T-cell (primary cell): ENCODE data around the gene MAPK8. TPM values are rescaled to one million over a fixed set of nuclear protein-coding genes. Genes with fewer than 3 reads are reported as not detected.
A peak's percentile ranks its signal among the peaks of the same experiment; 100 is the strongest.

Experiments
- ATAC-seq, 4 experiments: fragments of 200-7000 bp in 3 of 4; fragments of 150-1000 bp in 1 of 4; cut with Tn5 transposase; replicated peaks in 1 of 4; 1 replicate in 3 of 4; 2 replicates in 1 of 4; pipeline ENCODE4 v1.10.0; 2021; ENCODE audit warnings: moderate library complexity in 3 of 4, mild to moderate bottlenecking in 2 of 4, moderate number of reproducible peaks in 1 of 4
- CTCF ChIA-PET, 2 donors: fragments of 300-600 bp; sonication (Branson Sonifier 250); formaldehyde crosslinking; loops; one replicate each; lab custom pipeline; 2022; ENCODE audit warnings: antibody characterized with exemption in 2 of 2; lab: Charles Lee
- POLR2A ChIA-PET, 2 donors: fragments of 300-600 bp; sonication (Branson Sonifier 250); formaldehyde crosslinking; loops; one replicate each; lab custom pipeline; 2022; ENCODE audit warnings: antibody characterized with exemption in 2 of 2; lab: Charles Lee
- DNase-seq, 35 experiments: peaks; one replicate each; pipeline versions ENCODE4 v3.0.0 to v3.0.0-alpha.2; 2013 to 2023
- H3K27ac ChIP-seq: one replicate; pipeline ENCODE4 v1.5.1; 2013; ENCODE audit warnings: low read length
- H3K27me3 ChIP-seq, 2 experiments: replicated peaks in 1 of 2; 1 replicate in 1 of 2; 2 replicates in 1 of 2; pipeline versions ENCODE4 v1.6.1 to v1.7.0; 2013; ENCODE audit warnings: low read length in 1 of 2, mixed read lengths in 1 of 2; ENCODE audit not compliant: control insufficient read depth in 2 of 2, insufficient read depth in 2 of 2; ENCODE audit errors: extremely low read depth in 1 of 2
- H3K36me3 ChIP-seq, 2 donors: 1 replicate in 1 of 2; 2 replicates in 1 of 2; pipeline versions ENCODE4 v1.6.1 to v1.7.0; 2013; ENCODE audit warnings: low read length in 1 of 2; ENCODE audit not compliant: control insufficient read depth in 2 of 2, insufficient read depth in 1 of 2; ENCODE audit errors: extremely low read depth in 1 of 2
- H3K4me1 ChIP-seq, 2 experiments: 1 replicate in 1 of 2; 2 replicates in 1 of 2; pipeline versions ENCODE4 v1.6.1 to v1.7.0; 2013; ENCODE audit warnings: low read length in 2 of 2, mixed read lengths in 1 of 2; ENCODE audit not compliant: insufficient read depth in 2 of 2, control insufficient read depth in 1 of 2; ENCODE audit errors: extremely low read depth in 1 of 2
- H3K4me3 ChIP-seq, 2 donors: 1 replicate in 1 of 2; 2 replicates in 1 of 2; pipeline versions ENCODE4 v1.5.1 to v1.7.0; 2013; ENCODE audit warnings: mild to moderate bottlenecking in 2 of 2, low read length in 1 of 2, moderate library complexity in 1 of 2; ENCODE audit not compliant: control insufficient read depth in 1 of 2; ENCODE audit errors: extremely low read depth in 1 of 2
- H3K9me3 ChIP-seq: 2 replicates; pipeline ENCODE4 v1.7.0; 2013
- H3K27ac Mint-ChIP-seq, 2 donors: one replicate each; pipeline ENCODE4 v1.8.0; 2020 to 2021; ENCODE audit warnings: mild to moderate bottlenecking in 2 of 2, mixed read lengths in 2 of 2
- H3K27me3 Mint-ChIP-seq, 2 donors: one replicate each; pipeline ENCODE4 v1.8.0; 2021 to 2022; ENCODE audit warnings: mixed read lengths in 2 of 2
- H3K36me3 Mint-ChIP-seq: one replicate; pipeline ENCODE4 v1.8.0; 2021; ENCODE audit warnings: mixed read lengths
- H3K4me1 Mint-ChIP-seq, 3 donors: one replicate each; pipeline ENCODE4 v1.8.0; 2020 to 2022; ENCODE audit warnings: mixed read lengths in 3 of 3, mild to moderate bottlenecking in 1 of 3
- H3K4me3 Mint-ChIP-seq, 3 donors: one replicate each; pipeline ENCODE4 v1.8.0; 2020 to 2022; ENCODE audit warnings: mild to moderate bottlenecking in 3 of 3, mixed read lengths in 3 of 3, moderate library complexity in 3 of 3
- H3K9me3 Mint-ChIP-seq, 3 donors: one replicate each; pipeline ENCODE4 v1.8.0; 2020 to 2022; ENCODE audit warnings: mixed read lengths in 3 of 3
- WGBS: methylation state at CpG from one replicate; pipeline ENCODE4 v1.1.5; 2013; ENCODE audit warnings: missing lambda C conversion rate; ENCODE audit not compliant: insufficient coverage; 5-methylcytosine and 5-hydroxymethylcytosine counted together
- total RNA-seq, 35 experiments: library from RNA in 6 of 35; stranded (reverse) in 6 of 35; fragments of 120-200 nt in 1 of 35; gene quantifications; one replicate each; pipeline versions ENCODE4 v1.2.1 to v1.2.4 and lab custom pipeline; 2013 to 2026

MAPK8 gene
- total RNA-seq, 5 donors from 2014 or later (not counting 1 experiment from before 2014, with no cell fraction given) = 35.7 to 49.7 (median 42.4) TPM

DNA sequence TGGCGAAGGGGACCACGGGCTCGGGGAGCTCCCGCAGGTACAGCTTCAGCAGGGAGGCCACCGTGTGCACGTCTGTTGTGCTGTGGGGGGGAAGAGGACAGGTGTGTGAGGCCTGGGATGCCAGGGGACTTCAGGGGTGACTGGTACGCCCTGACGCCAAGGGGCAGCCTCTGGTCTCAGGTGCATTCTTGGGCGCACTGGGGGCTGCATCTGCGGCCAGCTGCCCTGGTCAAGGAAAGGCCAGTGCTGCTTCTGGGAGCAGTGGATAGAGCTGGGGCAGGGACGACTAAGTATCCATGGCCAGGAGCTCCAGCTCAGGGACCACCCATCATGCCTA lies 148.5 kb downstream of the MAPK8 start:
- ATAC-seq (no peak), DNase-seq (peak in 1 of 35 experiments; percentile 13)
- Histone ChIP-seq H3K27ac (no peak overlapping the region), H3K36me3 (no peaks in the 10 kb centered on the region), H3K27me3 (peaks cover 0 to 37% of the 10 kb centered on the region in 2 experiments), H3K9me3 (no peaks in the 10 kb centered on the region), H3K4me3 (no peak overlapping the region), H3K4me1 (no peaks in the 10 kb centered on the region)
- WGBS = 85% methylated on average over 11 of the region's 11 CpGs
- Mint-ChIP-seq H3K27ac (no peak overlapping the region), H3K9me3 (no peaks in the 10 kb centered on the region), H3K4me1 (no peaks in the 10 kb centered on the region), H3K36me3 (no peaks in the 10 kb centered on the region), H3K4me3 (no peak overlapping the region), H3K27me3 (peaks cover 4 to 6% of the 10 kb centered on the region in 2 donors)
- POLR2A ChIA-PET = no interaction called here
- CTCF ChIA-PET = no interaction called here

DNA sequence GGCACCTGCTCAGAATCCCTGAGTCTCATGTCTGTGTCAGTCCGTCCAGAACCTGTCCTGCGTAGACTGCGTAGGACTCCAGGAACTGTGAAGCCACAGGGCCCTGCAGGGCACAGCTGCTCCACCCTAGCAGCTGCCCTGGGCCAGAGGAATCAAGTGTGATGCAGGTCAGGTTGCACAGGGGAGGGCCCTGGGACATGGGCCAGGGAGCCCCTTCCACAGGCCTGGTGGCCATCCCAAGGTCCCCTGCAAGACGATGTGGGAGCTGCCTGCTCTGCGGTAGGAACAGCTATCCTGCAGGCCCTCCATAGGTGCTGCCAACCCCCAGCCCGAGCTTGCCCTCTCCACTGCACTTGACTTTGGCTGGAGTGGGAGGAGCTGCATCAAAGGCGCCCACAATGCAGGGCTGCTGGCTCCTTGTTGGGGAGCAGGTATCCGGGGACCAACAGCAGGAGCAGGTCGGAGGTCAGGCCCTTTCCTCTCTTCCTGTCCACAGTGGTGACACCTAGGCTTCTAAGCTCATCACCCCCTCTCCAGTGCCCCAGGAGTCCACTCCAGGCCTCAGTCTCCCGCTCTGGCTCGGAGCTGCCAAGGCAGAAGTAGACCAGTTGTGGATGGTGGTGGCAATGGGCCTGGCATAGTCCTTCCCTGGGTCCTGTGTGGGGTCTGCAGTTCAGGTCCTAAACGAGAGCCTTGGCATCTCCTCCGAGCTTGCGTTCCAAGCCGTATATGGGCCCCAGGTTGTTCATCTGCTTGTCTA lies 149.1 kb downstream of the MAPK8 start:
- no peaks in the 10 kb centered on the region for H3K9me3 ChIP-seq
- H3K27me3 Mint-ChIP-seq = peaks cover 4 to 6% of the 10 kb centered on the region in 2 donors
- H3K27me3 ChIP-seq = peaks cover 0 to 37% of the 10 kb centered on the region in 2 experiments
- no peak overlapping the region for H3K4me3 Mint-ChIP-seq
- H3K4me1 ChIP-seq = no peaks in the 10 kb centered on the region
- no peak overlapping the region for H3K27ac ChIP-seq
- ATAC-seq (no peak), DNase-seq (peak in 1 of 35 experiments; percentile 18)
- no peaks in the 10 kb centered on the region for H3K36me3 ChIP-seq
- H3K4me3 ChIP-seq = no peak overlapping the region
- H3K36me3 Mint-ChIP-seq = no peaks in the 10 kb centered on the region
- no peaks in the 10 kb centered on the region for H3K4me1 Mint-ChIP-seq
- ChIA-PET POLR2A (no interaction called here), CTCF (no interaction called here)
- WGBS = 95% methylated on average over 10 of the region's 15 CpGs
- H3K9me3 Mint-ChIP-seq = no peaks in the 10 kb centered on the region
- H3K27ac Mint-ChIP-seq = no peak overlapping the region

DNA sequence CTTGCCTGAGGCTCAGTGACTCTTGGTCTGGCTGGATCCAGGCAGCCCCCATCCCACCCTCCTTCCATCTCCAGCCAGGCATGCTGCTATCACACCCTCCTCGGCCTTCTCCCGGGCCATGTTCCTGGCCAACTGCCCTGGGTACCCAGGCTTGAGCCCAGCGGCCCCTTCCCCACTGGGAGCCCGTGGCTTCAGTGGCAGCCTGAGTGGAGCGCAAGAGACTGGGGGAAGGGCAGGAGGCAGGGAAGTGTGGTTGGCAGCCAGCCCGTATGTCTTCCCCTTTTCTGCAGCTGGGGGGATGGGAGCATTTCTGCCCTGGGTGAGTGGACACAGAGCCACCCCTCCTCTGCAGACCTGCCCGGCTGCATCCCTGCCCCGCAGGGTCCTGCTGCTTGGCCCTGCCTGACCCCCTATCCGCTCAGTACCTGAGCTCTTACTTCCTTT lies 149.9 kb downstream of the MAPK8 start:
- no peak overlapping the region for H3K4me3 ChIP-seq
- H3K27me3 Mint-ChIP-seq = peaks cover 4 to 6% of the 10 kb centered on the region in 2 donors
- ATAC-seq (no peak), DNase-seq (peak in 2 of 35 experiments; percentile 20 to 30)
- no peak overlapping the region for H3K27ac ChIP-seq
- H3K27ac Mint-ChIP-seq = no peak overlapping the region
- H3K9me3 Mint-ChIP-seq = no peaks in the 10 kb centered on the region
- H3K27me3 ChIP-seq = peaks cover 0 to 37% of the 10 kb centered on the region in 2 experiments
- no peaks in the 10 kb centered on the region for H3K36me3 Mint-ChIP-seq
- ChIA-PET POLR2A (no interaction called here), CTCF (no interaction called here)
- 15% methylated on average over 9 of the region's 9 CpGs for WGBS
- no peaks in the 10 kb centered on the region for H3K4me1 Mint-ChIP-seq
- no peaks in the 10 kb centered on the region for H3K4me1 ChIP-seq
- H3K4me3 Mint-ChIP-seq = no peak overlapping the region
- no peaks in the 10 kb centered on the region for H3K36me3 ChIP-seq
- no peaks in the 10 kb centered on the region for H3K9me3 ChIP-seq

DNA sequence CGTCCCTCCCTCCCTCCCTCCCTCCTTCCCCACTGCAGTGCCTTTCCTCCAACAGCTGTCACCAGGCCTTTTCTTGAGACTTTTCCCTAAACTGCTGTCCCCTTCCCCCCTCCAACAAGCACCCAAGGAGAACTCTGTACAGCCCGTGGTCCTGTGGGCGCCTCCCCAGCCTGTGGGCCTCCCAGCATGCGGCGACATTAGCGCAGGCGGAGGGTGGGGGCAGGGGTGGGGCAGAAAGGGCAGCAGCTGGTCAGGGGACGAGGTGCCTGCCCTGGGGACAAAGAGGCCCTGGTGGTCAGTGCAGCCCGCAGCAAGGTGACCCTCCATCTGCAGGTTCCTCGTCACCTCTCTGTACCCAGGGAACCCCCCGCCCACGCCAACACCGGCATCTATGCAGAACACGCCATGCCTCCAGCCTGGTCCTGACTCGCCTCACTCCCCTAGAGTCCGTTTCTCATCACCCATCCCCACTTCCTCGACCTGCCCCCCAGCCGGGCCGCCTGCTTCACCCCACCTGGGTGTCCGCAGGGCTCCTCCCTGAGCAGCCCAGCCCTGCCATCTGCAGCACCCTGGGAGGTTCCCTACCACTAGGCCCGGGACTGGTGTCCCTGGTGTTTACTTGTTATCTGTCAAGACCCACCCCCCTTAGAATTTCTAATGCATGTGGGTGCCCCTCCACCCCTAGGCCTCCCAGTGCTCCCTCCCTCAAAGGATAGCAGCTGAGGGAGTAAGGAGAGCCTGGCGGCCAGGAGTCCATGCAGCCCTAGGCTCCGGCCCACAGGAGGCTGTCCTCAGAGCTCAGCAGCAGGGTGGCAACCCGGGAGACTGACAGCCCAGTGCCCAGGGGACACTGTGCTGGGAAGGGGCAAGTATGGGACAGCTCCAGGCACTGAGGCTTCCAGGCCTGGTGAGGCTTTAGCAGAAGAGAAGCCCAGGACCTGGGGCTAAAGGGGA lies 150.6 kb downstream of the MAPK8 start:
- no peak for ATAC-seq
- peak in 1 of 35 experiments; percentile 17 for DNase-seq
- Mint-ChIP-seq H3K27ac (no peak overlapping the region), H3K36me3 (no peaks in the 10 kb centered on the region), H3K27me3 (peaks cover 4 to 6% of the 10 kb centered on the region in 2 donors), H3K4me1 (no peaks in the 10 kb centered on the region), H3K4me3 (no peak overlapping the region), H3K9me3 (no peaks in the 10 kb centered on the region)
- 48% methylated on average over 17 of the region's 24 CpGs for WGBS
- ChIA-PET CTCF (no interaction called here), POLR2A (no interaction called here)
- Histone ChIP-seq H3K9me3 (no peaks in the 10 kb centered on the region), H3K27me3 (peaks cover 0 to 36% of the 10 kb centered on the region in 2 experiments), H3K4me3 (no peak overlapping the region), H3K27ac (no peak overlapping the region), H3K36me3 (no peaks in the 10 kb centered on the region), H3K4me1 (no peaks in the 10 kb centered on the region)

DNA sequence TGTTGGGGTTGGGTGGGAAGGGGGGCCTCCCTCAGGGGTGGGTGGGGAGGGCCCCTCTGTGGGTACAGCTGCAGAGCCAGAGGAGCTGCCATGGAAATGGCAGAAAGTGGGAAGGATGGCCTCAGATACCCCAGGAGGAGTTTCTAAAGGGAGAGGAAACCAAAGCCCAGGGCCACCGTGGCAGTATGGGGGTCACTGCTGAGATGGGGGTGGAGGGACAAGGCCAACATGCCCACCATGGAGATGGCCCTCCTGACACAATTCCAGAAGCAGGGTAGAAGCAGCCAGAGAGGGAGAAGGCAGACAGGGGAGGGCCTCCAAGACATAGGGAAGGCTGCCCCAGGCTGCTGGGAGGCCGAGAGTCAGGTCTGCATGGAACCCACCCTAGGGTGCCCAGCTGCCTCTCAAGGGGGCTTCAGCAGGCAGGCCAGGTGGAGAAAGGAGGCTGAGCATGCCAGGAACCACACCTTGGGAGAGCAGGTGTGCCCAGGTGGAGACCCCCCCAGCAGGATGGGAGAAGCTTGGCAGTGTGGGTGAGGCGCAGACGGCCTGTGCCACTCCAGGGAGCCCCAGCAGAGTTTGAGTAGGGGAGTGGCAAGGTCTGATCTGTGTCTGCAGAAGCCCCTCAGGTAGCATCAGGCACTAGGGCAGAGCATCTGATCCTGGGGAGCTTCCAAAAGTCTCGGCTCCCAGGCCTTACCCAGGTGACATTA lies 151.6 kb downstream of the MAPK8 start:
- peaks cover 0 to 31% of the 10 kb centered on the region in 2 experiments for H3K27me3 ChIP-seq
- no peaks in the 10 kb centered on the region for H3K9me3 ChIP-seq
- Mint-ChIP-seq H3K36me3 (no peaks in the 10 kb centered on the region), H3K27ac (no peak overlapping the region), H3K9me3 (no peaks in the 10 kb centered on the region), H3K27me3 (peaks cover 4 to 6% of the 10 kb centered on the region in 2 donors), H3K4me1 (no peaks in the 10 kb centered on the region), H3K4me3 (no peak overlapping the region)
- 67% methylated on average over 4 of the region's 5 CpGs for WGBS
- ChIA-PET POLR2A (no interaction called here), CTCF (interaction anchor here in 1 of 2 donors (0.5 kb wide), 1 partner anchor 1930 kb away, joined by 3 read pairs; no protein-coding TSS in a partner anchor)
- no peak overlapping the region for H3K27ac ChIP-seq
- DNase-seq = no peak
- H3K4me3 ChIP-seq = no peak overlapping the region
- H3K36me3 ChIP-seq = no peaks in the 10 kb centered on the region
- no peak for ATAC-seq
- H3K4me1 ChIP-seq = no peaks in the 10 kb centered on the region

DNA sequence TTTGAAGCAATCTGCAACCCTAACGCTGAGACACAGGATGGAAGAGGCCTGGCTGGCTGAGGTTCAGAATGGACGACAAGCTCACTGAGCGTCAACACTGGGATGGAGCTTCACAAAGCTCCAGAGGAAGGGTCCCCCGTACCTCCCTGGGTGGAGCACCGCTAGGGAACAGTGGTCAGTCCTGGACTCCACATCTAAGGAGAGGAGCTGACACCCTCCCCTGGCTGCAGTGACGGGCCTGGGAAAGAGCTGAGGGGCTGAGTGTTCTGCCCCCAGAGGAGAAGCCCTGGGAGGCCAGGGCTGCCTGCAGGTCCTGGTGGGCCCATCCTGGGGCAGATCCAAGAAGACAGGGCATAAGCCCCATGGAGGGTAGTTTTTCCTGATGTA lies 152.2 kb downstream of the MAPK8 start:
- H3K4me3 ChIP-seq = no peak overlapping the region
- H3K27ac Mint-ChIP-seq = no peak overlapping the region
- H3K9me3 ChIP-seq = no peaks in the 10 kb centered on the region
- DNase-seq (peak in 2 of 35 experiments; percentile 3 to 23), ATAC-seq (no peak)
- no peak overlapping the region for H3K27ac ChIP-seq
- H3K9me3 Mint-ChIP-seq = no peaks in the 10 kb centered on the region
- no peaks in the 10 kb centered on the region for H3K36me3 ChIP-seq
- peaks cover 0 to 31% of the 10 kb centered on the region in 2 experiments for H3K27me3 ChIP-seq
- WGBS = 82% methylated on average over 6 of the region's 6 CpGs
- H3K4me1 Mint-ChIP-seq = no peaks in the 10 kb centered on the region
- no peaks in the 10 kb centered on the region for H3K4me1 ChIP-seq
- ChIA-PET CTCF (no interaction called here), POLR2A (no interaction called here)
- H3K36me3 Mint-ChIP-seq = no peaks in the 10 kb centered on the region
- no peak overlapping the region for H3K4me3 Mint-ChIP-seq
- peaks cover 4 to 6% of the 10 kb centered on the region in 2 donors for H3K27me3 Mint-ChIP-seq
